Mesodermal cell (in vitro differentiated cells): ENCODE measurements around the gene SPTBN5.

Source experiments
- H3K27ac ChIP-seq: 2 replicates; pipeline ENCODE4 v1.7.0; 2013; ENCODE audit warnings: mild to moderate bottlenecking, low read depth, low read length, moderate library complexity; ENCODE audit not compliant: severe bottlenecking
- H3K36me3 ChIP-seq: 2 replicates; pipeline ENCODE4 v1.7.1; 2013; ENCODE audit warnings: mild to moderate bottlenecking, low read length, moderate library complexity; ENCODE audit not compliant: control insufficient read depth, insufficient read depth
- H3K4me1 ChIP-seq: one replicate; pipeline ENCODE4 v1.7.1; 2013; ENCODE audit warnings: mild to moderate bottlenecking, low read length; ENCODE audit not compliant: insufficient read depth, control insufficient read depth, poor library complexity, severe bottlenecking
- H3K4me3 ChIP-seq: 2 replicates; pipeline ENCODE4 v1.7.0; 2013; ENCODE audit warnings: low read length, control low read depth, mild to moderate bottlenecking; ENCODE audit not compliant: insufficient read depth, poor library complexity, severe bottlenecking; ENCODE audit errors: extremely low read depth
- H3K9me3 ChIP-seq: 2 replicates; pipeline ENCODE4 v1.7.1; 2013; ENCODE audit warnings: mild to moderate bottlenecking, low read length, moderate library complexity; ENCODE audit not compliant: control insufficient read depth
- WGBS, 2 experiments: methylation state at CpG; one replicate each; pipeline ENCODE4 v1.1.5; 2013; ENCODE audit warnings: missing lambda C conversion rate in 2 of 2; ENCODE audit not compliant: insufficient coverage in 2 of 2; 5-methylcytosine and 5-hydroxymethylcytosine counted together

SPTBN5 gene

GRCh38 chr15:41891946-41892345, 1.9 kb downstream of the SPTBN5 start:
- Histone ChIP-seq H3K36me3 (peaks cover 3% of the 10 kb centered on the region), H3K27ac (no peak overlapping the region), H3K9me3 (no peaks in the 10 kb centered on the region), H3K4me1 (peaks cover 18% of the 10 kb centered on the region), H3K4me3 (no peak overlapping the region)
- 79 to 88% methylated on average over 2 to 3 of the region's 3 CpGs for WGBS, 2 experiments

DNA sequence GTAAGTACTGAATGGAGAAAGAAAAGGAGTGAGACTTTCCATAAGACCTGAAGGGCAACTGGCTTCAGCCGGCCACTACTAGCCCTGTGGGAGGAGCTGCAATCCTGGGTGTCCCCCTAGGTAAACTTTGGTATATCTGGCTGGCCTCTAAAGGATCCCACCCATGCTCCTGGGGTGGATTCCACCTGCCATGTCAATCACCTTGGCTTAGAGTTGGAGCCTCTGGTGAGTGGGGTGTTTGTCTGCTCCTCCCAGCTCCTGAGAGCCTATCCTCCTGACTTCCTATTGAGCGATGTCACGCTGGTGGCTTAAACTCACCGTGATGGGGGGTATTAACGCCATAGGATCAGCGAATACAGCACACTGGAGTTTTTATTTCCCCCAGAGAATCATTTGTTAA, 2.6 kb downstream of the SPTBN5 start:
- 73 to 77% methylated on average over 2 to 6 of the region's 6 CpGs for WGBS, 2 experiments
- H3K4me1 ChIP-seq, result peaks cover 18% of the 10 kb centered on the region
- no peaks in the 10 kb centered on the region for H3K9me3 ChIP-seq
- H3K36me3 ChIP-seq, result no peaks in the 10 kb centered on the region
- H3K27ac ChIP-seq, result no peak overlapping the region
- H3K4me3 ChIP-seq, result no peak overlapping the region

- 94 to 97% methylated on average over 6 of the region's 6 CpGs for WGBS, 2 experiments
- Histone ChIP-seq H3K36me3 (no peaks in the 10 kb centered on the region), H3K4me3 (no peak overlapping the region), H3K27ac (no peak overlapping the region), H3K9me3 (no peaks in the 10 kb centered on the region), H3K4me1 (peaks cover 13% of the 10 kb centered on the region)
Observed at GRCh38 chr15:41890050-41890690, 3.7 kb downstream of the SPTBN5 start.

DNA sequence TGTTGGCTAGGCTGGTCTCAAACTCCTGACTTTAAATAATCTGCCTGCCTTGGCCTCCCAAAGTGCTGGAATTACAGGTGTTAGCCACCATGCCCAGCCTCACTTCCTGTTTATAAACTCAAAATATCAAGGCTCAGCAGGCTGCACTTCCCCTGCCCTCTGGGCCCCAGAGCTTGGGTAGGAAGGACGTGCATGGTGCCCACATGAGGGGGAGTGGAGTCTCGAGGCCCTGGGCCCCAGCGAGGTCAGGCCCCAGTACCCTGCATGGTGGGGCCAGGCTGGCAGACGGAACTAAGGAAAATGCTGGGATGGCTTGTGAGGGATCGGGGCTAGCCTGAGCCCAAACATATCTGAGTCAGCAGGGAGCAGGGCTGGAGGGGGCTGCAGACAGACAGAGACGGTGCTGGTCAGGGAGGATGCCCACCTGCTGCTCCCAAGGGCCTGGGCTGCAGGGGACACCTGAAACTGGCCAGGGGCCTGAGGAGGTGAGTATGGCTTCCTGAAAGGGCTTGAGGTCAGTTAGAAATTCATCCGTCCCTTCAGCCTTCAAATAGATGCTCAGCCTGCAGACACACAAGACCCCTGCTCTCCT, 5.1 kb downstream of the SPTBN5 start:
- WGBS, 2 experiments, result 81 to 88% methylated on average over 5 to 7 of the region's 7 CpGs
- no peak overlapping the region for H3K27ac ChIP-seq
- H3K4me1 ChIP-seq, result no peaks in the 10 kb centered on the region
- no peaks in the 10 kb centered on the region for H3K36me3 ChIP-seq
- no peak overlapping the region for H3K4me3 ChIP-seq
- no peaks in the 10 kb centered on the region for H3K9me3 ChIP-seq

DNA sequence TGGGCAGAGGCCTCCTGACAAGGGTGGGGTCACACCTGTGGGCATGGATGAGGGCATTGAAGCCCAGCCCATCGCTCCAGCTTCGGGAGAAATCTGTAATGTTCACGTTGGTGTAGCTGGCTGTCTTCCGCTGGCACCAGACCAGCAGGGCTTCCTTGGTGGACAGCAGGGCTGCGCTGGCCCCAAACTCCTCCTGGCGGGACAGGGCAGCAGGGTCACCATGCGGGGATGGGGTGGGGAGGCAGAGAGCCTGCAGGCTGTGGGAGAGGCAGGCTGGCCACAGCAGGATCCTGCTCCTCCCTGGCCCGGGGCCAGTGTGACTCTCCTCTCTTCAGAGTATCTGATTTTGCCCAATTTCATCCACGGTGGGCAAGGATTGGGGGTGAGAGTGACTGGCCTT, 6.0 kb downstream of the SPTBN5 start:
- Histone ChIP-seq H3K9me3 (no peaks in the 10 kb centered on the region), H3K4me3 (no peak overlapping the region)
- WGBS, 2 experiments, result 92 to 96% methylated on average over 6 to 7 of the region's 9 CpGs

GRCh38 chr15:41887161-41887560, 6.7 kb downstream of the SPTBN5 start:
- 95 to 99% methylated on average over 8 to 10 of the region's 10 CpGs for WGBS, 2 experiments

More for the DNA sequence above, 6.0 kb downstream of the SPTBN5 start:
- Histone ChIP-seq H3K27ac (no peak overlapping the region), H3K36me3 (no peaks in the 10 kb centered on the region), H3K4me1 (no peaks in the 10 kb centered on the region)

DNA sequence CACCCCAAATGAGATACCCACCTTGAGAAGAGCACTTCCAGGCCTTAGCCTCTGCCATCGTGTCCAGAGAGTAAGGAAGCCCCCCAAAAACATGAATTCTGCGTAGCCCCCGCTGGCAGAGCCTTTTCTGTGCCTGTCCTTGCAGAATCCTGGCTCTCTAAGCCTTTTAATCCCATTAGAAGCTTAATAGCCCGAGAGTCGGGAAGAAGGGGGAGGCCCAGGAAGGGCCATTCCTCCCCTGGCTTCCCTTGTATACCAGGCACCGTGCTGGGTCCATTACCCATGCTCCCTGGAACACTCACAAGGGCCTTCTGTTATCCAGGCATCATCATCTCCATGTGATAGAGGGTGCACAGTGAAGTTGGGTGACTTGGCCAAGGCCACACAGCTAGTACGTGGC, 7.1 kb downstream of the SPTBN5 start:
- Histone ChIP-seq H3K36me3 (no peaks in the 10 kb centered on the region), H3K9me3 (no peaks in the 10 kb centered on the region), H3K4me3 (no peak overlapping the region), H3K4me1 (no peaks in the 10 kb centered on the region), H3K27ac (no peak overlapping the region)
- WGBS, 2 experiments, result 91 to 100% methylated on average over 5 of the region's 7 CpGs

More at GRCh38 chr15:41887161-41887560, 6.7 kb downstream of the SPTBN5 start:
- Histone ChIP-seq H3K27ac (no peak overlapping the region), H3K9me3 (no peaks in the 10 kb centered on the region), H3K36me3 (no peaks in the 10 kb centered on the region), H3K4me3 (no peak overlapping the region), H3K4me1 (no peaks in the 10 kb centered on the region)

GRCh38 chr15:41885841-41886240, 8.0 kb downstream of the SPTBN5 start:
- Histone ChIP-seq H3K4me1 (no peaks in the 10 kb centered on the region), H3K27ac (no peak overlapping the region), H3K36me3 (no peaks in the 10 kb centered on the region), H3K9me3 (no peaks in the 10 kb centered on the region), H3K4me3 (no peak overlapping the region)
- 95 to 96% methylated on average over 11 to 12 of the region's 14 CpGs for WGBS, 2 experiments

DNA sequence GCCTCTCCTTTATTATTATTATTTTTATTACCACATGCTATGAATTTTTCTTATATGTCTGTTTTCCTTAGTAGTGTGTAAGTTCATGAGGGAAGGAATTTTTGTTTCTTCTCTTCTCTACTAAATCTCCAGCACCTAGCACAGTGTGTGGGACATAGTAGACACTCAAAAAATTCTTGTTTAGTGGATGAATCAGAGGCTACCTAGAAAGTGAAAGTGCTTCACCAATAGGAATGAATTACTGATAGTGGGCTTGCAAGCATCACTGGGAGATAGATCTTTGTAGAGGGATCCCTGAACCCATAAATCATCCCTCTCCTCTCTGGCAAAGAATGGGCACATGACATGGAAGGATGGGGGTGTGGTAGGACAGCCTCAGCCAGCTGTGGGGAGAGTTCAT, 8.5 kb downstream of the SPTBN5 start:
- Histone ChIP-seq H3K9me3 (no peaks in the 10 kb centered on the region), H3K4me1 (no peaks in the 10 kb centered on the region), H3K27ac (no peak overlapping the region), H3K4me3 (no peak overlapping the region), H3K36me3 (no peaks in the 10 kb centered on the region)

- WGBS, 2 experiments, result 79 to 85% methylated on average over 7 of the region's 7 CpGs
- no peaks in the 10 kb centered on the region for H3K4me1 ChIP-seq
- H3K4me3 ChIP-seq, result no peak overlapping the region
- H3K36me3 ChIP-seq, result no peaks in the 10 kb centered on the region
- H3K9me3 ChIP-seq, result no peaks in the 10 kb centered on the region
- H3K27ac ChIP-seq, result no peak overlapping the region
Observed at GRCh38 chr15:41884458-41884857, 9.4 kb downstream of the SPTBN5 start.

DNA sequence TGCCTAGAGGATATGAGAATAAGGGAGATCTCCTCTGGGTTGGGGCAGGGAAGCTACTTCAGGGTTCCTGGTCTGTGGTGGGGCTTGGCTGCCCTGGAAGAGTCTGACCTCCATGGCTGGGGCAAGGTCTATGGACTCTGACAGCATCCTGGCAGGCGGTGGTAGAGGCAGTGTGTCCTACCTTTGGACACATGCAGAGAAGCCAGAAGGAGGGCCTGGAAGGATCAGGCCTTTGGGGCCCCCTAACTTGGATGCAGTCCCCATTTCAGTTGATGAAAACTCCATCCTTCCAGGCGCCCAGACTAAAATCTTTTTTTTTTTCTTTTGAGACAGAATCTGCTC, 10.4 kb downstream of the SPTBN5 start:
- no peak overlapping the region for H3K4me3 ChIP-seq
- H3K27ac ChIP-seq, result no peak overlapping the region
- H3K9me3 ChIP-seq, result no peaks in the 10 kb centered on the region
- no peaks in the 10 kb centered on the region for H3K36me3 ChIP-seq
- WGBS, 2 experiments, result 93 to 100% methylated on average over 2 of the region's 2 CpGs
- H3K4me1 ChIP-seq, result no peaks in the 10 kb centered on the region
